GM19395 (cell line): ENCODE measurements around the gene KLK10.

Experiments used
- ATAC-seq: cut with Tn5 transposase; IDR thresholded peaks from one replicate; pipeline ENCODE4 v1.9.1; 2021; ENCODE audit warnings: mild to moderate bottlenecking, moderate library complexity; ENCODE audit not compliant: unreplicated experiment

KLK10 gene

GRCh38 chr19:51019544-51019925 is at the start of gene KLK10:
KLK10 (minus strand) TSS chr19:51019709; CDS start chr19:51019130, 579 bp downstream.
- no peak for ATAC-seq

GRCh38 chr19:51066393-51067186 is 47.1 kb upstream of the KLK10 start:
- ATAC-seq, result no peak

- ATAC-seq, result no peak
Observed at GRCh38 chr19:51065221-51065960, 45.9 kb upstream of the KLK10 start.

DNA sequence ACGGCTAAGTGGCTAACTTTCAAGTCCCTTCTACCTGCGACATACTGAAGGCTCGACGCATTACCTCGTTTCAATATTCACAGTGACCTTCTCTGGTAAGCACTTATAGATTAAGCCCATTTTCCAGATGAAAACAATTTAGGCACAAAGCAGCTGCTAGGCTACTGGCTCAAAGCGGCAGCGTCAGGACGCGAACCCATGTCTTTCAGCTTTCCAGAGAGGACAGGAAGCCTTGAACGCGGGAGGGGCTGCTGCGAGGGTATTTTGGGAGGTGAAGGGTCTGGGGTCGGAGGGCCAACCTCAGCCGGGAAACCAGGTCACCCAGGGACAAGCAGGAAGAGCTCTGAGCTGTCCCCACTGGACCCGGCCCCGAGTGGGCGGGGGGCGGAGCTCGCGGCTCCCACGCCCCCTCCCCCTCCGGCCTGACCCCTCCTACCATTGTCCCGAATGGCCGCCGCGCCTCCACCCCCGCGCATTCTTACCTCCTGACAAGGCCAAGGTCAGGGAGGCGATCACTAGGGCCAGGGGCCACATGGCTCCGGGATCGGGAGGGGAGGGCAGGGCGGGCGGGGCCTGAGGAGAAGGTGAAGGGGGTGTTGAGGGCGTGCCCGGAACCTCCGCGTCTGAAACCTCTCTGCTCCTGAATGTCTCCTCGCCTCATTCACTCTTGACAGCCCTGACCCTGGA is 45.2 kb upstream of the KLK10 start, which contains the start of gene KLK13:
KLK13 (minus strand) TSS at position 559 of the 687 bp plus-strand sequence; CDS start at position 534, 25 bp downstream.
- no peak for ATAC-seq

DNA sequence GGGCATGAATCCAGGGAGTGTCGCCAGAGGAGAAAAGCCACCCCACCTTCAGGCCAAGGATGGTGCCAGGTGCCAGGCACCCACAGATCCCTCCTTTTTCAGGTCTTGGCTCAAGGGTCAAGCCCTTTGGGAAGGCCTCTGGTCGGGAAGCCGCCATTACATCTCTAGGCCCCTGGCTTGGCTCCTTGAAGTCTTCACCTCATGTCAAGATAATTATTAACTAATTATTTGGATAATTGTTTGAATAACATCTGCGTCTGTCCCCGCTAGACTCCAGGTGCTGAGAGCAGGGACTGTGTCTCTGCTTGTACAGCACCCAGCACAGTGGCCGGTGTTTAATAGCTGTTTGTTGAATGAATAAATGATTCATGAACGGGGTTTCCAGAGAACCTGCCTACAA is 44.2 kb upstream of the KLK10 start:
- ATAC-seq, result no peak

GRCh38 chr19:51060973-51061372 is 41.5 kb upstream of the KLK10 start:
- no peak for ATAC-seq

DNA sequence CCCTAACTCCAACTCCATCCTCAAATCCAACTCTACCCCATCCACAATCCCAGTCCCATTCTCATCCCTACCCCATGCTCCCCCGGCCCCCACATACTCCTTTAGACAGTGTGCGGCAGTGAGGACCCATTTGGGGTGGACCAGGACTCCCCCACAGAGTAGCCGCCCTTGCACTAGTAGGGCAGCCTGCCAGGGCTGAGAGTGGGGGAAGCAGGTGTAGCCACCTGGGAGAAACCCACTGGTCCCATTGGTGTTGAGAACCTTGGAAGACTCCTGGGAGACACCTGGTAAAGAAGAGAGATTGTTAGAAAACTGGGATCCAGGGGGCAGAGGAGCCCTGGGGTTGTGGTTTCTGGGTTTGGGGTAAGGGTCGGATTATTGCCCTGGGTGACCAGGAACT is 40.8 kb upstream of the KLK10 start:
- no peak for ATAC-seq

GRCh38 chr19:51059715-51060114 is 40.2 kb upstream of the KLK10 start:
- ATAC-seq, result no peak

DNA sequence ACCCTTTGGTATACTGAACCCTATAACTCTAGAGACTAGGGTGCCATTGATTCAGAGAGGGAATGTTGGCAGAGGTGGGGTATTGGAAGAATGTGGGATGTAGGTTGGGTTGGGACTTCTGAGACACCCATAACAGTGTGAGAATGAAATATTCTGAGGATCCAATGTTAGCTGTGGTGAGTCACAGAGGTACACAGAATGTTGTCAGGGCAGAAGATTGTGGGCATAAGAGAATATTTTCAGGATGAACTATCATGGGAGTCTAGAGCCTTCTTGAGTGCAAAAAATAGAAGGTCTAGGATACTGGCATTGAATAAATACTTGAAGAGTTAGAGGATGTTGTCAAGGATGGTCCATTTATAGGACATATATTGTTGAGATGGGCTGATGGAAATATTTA is 36.4 kb upstream of the KLK10 start:
- no peak for ATAC-seq

GRCh38 chr19:51047031-51047335 is 27.5 kb upstream of the KLK10 start:
- no peak for ATAC-seq

- no peak for ATAC-seq
Observed at GRCh38 chr19:51044327-51044726, 24.8 kb upstream of the KLK10 start.

DNA sequence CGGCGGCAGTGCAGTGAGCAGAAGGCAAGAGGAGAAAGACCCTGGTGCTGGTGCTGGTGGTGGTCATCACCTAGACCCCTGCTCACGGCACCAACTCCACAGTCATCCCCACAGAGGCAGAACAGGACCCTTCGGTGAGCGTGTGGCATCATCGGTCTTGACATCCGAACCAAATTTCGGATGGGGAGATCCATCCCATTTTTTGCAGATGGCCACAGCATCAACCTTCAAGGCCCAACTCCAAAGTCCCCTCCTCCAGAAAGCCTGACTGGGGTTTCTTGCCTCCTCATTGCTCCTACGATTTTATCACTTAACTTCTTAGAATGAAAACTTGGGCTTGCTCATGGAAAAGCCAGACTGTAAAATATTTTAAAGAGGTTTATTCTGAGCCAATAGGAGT is 24.0 kb upstream of the KLK10 start:
- no peak for ATAC-seq

GRCh38 chr19:51040151-51040550 is 20.6 kb upstream of the KLK10 start:
- ATAC-seq, result no peak

DNA sequence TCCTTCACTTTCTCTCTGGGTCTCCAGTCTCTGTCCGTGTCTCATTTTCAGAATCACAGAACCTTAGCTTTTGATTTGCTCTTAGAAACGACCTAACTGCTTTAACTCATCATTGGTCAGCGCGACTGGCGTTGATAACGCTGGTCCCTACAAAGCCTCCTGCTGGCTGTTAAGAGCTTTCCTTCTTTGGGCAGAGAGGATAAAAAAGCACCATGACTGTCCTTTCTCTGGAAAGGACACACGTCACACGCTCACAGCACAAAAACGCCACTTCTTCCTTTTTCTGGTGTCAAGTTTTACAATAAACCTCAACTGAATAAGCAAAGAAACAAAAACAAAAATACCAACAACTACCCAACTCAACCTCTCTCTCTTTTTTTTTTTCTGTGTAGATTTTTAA is 17.0 kb upstream of the KLK10 start:
- ATAC-seq, result no peak

GRCh38 chr19:51034704-51035103 is 15.2 kb upstream of the KLK10 start, which contains the start of gene KLK12:
KLK12 (minus strand) TSS chr19:51035002; CDS start chr19:51034621, 381 bp downstream.
- ATAC-seq, result no peak

GRCh38 chr19:51031880-51032225 is 12.3 kb upstream of the KLK10 start:
- ATAC-seq, result no peak

DNA sequence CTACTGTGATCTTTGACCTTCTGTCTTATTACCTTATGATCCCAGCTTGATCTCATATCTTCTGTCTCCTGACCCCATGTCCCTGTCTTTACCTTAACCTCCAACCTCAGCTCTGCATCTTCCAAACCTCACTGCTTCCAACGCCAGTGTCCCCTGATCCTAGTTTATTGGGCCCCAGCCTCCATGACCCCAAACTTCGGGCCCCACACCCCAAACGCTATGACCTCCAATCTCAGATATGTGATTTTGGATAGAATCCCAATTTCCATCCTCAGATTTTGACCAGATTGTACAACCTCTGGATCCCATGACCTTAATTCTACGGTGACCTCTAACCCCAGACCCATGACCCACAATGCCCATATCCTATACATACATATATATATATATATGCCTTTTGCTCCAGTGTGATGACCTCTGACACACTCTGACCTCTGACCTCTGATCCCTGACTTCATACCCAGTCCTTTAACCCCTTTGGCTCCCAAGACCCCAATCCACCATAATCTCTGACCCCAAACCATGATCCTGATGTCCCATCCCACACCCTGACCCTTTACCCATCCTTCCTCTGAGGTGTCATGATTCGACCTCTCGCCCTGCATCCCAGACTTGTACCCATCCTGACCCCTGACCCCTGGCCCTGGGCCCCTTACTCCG is 11.8 kb upstream of the KLK10 start:
- ATAC-seq, result no peak

- no peak for ATAC-seq
Observed at GRCh38 chr19:51030631-51031030, 11.1 kb upstream of the KLK10 start.

- ATAC-seq, result no peak
Observed at GRCh38 chr19:51029718-51030117, 10.2 kb upstream of the KLK10 start.

- no peak for ATAC-seq
Observed at GRCh38 chr19:51027873-51028272, 8.4 kb upstream of the KLK10 start.

- ATAC-seq, result no peak
Observed at GRCh38 chr19:51027126-51027806, 7.8 kb upstream of the KLK10 start.
